Activated effector memory CD4-positive, alpha-beta T cell treated with anti-CD3 and anti-CD28 coated beads, Interleukin-2, amount 50 U/mL, for 16 hours (primary cell): ENCODE data around the gene KDM5A.
"Not testable (repeated sequence)": the region's sequence is repeated elsewhere in the genome, so short reads cannot be mapped to it uniquely, and the experiment has no call there.

ENCODE experiments used
- DNase-seq: peaks from one replicate; pipeline ENCODE4 v3.0.0-alpha.2; 2020

The KDM5A gene

GRCh38 chr12:389142-390096 lies at the start of gene KDM5A:
TSS of gene KDM5A (minus strand) at chr12:389320. CDS start at chr12:389091, 229 bp downstream.
- peak; percentile 95 for DNase-seq

GRCh38 chr12:435737-436136 lies 46.6 kb upstream of the KDM5A start:
- DNase-seq: not testable (repeated sequence)

- DNase-seq: no peak
Measured at GRCh38 chr12:422526-422925, 33.4 kb upstream of the KDM5A start.

GRCh38 chr12:418432-418831 lies 29.3 kb upstream of the KDM5A start:
- DNase-seq: no peak

GRCh38 chr12:414859-415258 lies 25.7 kb upstream of the KDM5A start:
- no peak for DNase-seq

GRCh38 chr12:402029-402389 lies 12.9 kb upstream of the KDM5A start:
- DNase-seq: no peak

GRCh38 chr12:401235-402028 lies 12.3 kb upstream of the KDM5A start, which contains the start of gene CCDC77:
TSS of gene CCDC77 (plus strand) at chr12:401644. CDS start at chr12:409384, 7,740 bp downstream.
- peak; percentile 97 for DNase-seq

- no peak for DNase-seq
Measured at GRCh38 chr12:400828-401227, 11.7 kb upstream of the KDM5A start.

- DNase-seq: peak; percentile 83
Measured at GRCh38 chr12:388541-389141, 479 bp downstream of the KDM5A start.

GRCh38 chr12:388012-388411 lies 1.1 kb downstream of the KDM5A start:
- no peak for DNase-seq

GRCh38 chr12:386651-387050 lies 2.5 kb downstream of the KDM5A start:
- DNase-seq: no peak

GRCh38 chr12:370739-371485 lies 18.2 kb downstream of the KDM5A start:
- not testable (repeated sequence) for DNase-seq

GRCh38 chr12:367972-368371 lies 21.1 kb downstream of the KDM5A start:
- no peak for DNase-seq

GRCh38 chr12:366820-367219 lies 22.3 kb downstream of the KDM5A start:
- no peak for DNase-seq

- DNase-seq: no peak
Measured at GRCh38 chr12:359091-359490, 30.0 kb downstream of the KDM5A start.

GRCh38 chr12:356276-356988 lies 32.7 kb downstream of the KDM5A start:
- DNase-seq: no peak

GRCh38 chr12:351197-351596 lies 37.9 kb downstream of the KDM5A start:
- not testable (repeated sequence) for DNase-seq

- DNase-seq: not testable (repeated sequence)
Measured at GRCh38 chr12:349625-350024, 39.5 kb downstream of the KDM5A start.

GRCh38 chr12:343036-343435 lies 46.1 kb downstream of the KDM5A start:
- DNase-seq: not testable (repeated sequence)

GRCh38 chr12:337039-337438 lies 52.1 kb downstream of the KDM5A start:
- no peak for DNase-seq

GRCh38 chr12:334125-334524 lies 55.0 kb downstream of the KDM5A start:
- no peak for DNase-seq
